ENCODE measurements around the gene RIN1. TPM values are rescaled to one million over a fixed set of nuclear protein-coding genes. Genes with fewer than 3 reads are reported as not detected.
"Not testable (repeated sequence)": the region's sequence is repeated elsewhere in the genome, so short reads cannot be mapped to it uniquely, and the experiment has no call there.

RIN1 gene
- total RNA-seq, 1 donor from 2014 or later, result 4.3 TPM

DNA sequence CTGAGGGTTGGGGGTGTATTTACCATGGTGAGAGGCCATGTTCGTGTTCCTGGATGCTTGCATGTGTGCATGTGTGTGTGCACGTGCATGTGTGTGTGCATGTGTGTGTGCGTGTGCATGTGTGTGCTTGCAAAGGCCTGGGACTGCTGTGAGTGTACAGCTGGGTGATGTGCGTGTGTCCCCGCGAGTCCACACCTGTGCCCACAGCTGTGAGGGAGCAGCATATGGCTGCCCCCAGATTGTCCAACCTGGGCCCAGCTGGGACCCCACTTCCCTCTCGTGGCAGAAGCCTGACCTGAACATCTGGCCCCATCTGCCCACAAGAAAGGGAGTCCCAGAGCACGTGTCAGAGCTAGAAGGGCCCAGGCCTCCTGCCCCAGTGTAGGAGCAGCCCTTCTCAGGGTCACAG lies 11.0 kb downstream of the RIN1 start:
- Mint-ChIP-seq H3K9me3 (peaks cover 9% of the 10 kb centered on the region), H3K4me3 (no peak overlapping the region), H3K27ac (ENCODE audit: unreplicated experiment) (no peak overlapping the region), H3K36me3 (ENCODE audit: low read depth) (no peaks in the 10 kb centered on the region), H3K4me1 (peaks cover 49% of the 10 kb centered on the region), H3K27me3 (ENCODE audit: low read depth) (no peaks in the 10 kb centered on the region)
- TF ChIP-seq, protein P1, sequence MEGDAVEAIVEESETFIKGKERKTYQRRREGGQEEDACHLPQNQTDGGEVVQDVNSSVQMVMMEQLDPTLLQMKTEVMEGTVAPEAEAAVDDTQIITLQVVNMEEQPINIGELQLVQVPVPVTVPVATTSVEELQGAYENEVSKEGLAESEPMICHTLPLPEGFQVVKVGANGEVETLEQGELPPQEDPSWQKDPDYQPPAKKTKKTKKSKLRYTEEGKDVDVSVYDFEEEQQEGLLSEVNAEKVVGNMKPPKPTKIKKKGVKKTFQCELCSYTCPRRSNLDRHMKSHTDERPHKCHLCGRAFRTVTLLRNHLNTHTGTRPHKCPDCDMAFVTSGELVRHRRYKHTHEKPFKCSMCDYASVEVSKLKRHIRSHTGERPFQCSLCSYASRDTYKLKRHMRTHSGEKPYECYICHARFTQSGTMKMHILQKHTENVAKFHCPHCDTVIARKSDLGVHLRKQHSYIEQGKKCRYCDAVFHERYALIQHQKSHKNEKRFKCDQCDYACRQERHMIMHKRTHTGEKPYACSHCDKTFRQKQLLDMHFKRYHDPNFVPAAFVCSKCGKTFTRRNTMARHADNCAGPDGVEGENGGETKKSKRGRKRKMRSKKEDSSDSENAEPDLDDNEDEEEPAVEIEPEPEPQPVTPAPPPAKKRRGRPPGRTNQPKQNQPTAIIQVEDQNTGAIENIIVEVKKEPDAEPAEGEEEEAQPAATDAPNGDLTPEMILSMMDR (conservative IDR thresholded peaks at IDR 0.05), result no peak
- DNase-seq (ENCODE audit: low read depth, low spot score), result no peak

DNA sequence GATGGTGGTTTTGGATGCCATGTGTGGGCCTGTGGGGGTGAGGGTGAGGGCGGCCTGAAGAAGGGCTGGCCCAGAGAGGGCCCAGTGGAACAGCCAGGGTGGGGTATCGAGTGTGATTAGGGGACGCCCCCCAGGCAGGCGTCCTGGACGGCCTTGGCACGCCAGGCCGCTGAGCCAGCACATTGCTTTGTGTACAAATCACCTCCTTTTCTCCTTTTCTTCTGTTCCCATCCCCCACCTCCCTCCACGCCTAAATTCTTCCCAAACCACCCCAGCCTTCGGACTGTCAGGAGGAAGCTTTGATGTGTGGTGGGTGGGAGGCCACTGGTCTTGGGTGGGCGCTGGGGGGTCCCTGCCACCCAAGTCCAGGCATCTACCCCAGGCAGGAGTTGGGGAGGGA lies 11.6 kb downstream of the RIN1 start:
- no peaks in the 10 kb centered on the region for H3K27me3 Mint-ChIP-seq (ENCODE audit: low read depth)
- DNase-seq (ENCODE audit: low read depth, low spot score), result no peak
- H3K27ac Mint-ChIP-seq (ENCODE audit: unreplicated experiment), result peak overlapping the region; percentile 81
- H3K4me1 Mint-ChIP-seq, result peaks cover 49% of the 10 kb centered on the region
- H3K9me3 Mint-ChIP-seq, result peaks cover 14% of the 10 kb centered on the region
- no peak overlapping the region for H3K4me3 Mint-ChIP-seq
- no peaks in the 10 kb centered on the region for H3K36me3 Mint-ChIP-seq (ENCODE audit: low read depth)
- TF ChIP-seq, protein P1 (conservative IDR thresholded peaks at IDR 0.05), result no peak

DNA sequence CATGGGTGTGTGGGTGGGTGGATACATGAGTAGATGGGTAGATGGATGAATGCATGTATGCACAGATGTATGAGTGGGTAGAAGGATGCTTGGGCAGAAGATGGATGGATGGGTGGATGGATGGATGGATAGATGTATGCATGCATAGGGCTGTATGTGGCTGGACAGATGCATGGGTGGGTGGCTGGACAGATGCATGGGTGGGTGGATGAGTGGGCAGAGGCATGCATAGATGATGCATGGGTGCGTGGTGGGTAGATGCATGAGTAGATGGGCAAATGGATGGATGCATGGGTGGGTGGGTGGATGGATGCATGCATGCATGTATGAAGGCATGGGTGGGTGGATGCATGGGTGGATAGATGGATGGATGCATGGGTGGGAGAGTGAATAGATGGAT lies 12.6 kb downstream of the RIN1 start:
- DNase-seq (ENCODE audit: low read depth, low spot score), result no peak
- H3K27me3 Mint-ChIP-seq (ENCODE audit: low read depth), result no peaks in the 10 kb centered on the region
- no peaks in the 10 kb centered on the region for H3K36me3 Mint-ChIP-seq (ENCODE audit: low read depth)
- H3K27ac Mint-ChIP-seq (ENCODE audit: unreplicated experiment), result no peak overlapping the region
- peaks cover 51% of the 10 kb centered on the region for H3K4me1 Mint-ChIP-seq
- TF ChIP-seq, protein P1 (conservative IDR thresholded peaks at IDR 0.05), result no peak
- peaks cover 14% of the 10 kb centered on the region for H3K9me3 Mint-ChIP-seq
- H3K4me3 Mint-ChIP-seq, result no peak overlapping the region

DNA sequence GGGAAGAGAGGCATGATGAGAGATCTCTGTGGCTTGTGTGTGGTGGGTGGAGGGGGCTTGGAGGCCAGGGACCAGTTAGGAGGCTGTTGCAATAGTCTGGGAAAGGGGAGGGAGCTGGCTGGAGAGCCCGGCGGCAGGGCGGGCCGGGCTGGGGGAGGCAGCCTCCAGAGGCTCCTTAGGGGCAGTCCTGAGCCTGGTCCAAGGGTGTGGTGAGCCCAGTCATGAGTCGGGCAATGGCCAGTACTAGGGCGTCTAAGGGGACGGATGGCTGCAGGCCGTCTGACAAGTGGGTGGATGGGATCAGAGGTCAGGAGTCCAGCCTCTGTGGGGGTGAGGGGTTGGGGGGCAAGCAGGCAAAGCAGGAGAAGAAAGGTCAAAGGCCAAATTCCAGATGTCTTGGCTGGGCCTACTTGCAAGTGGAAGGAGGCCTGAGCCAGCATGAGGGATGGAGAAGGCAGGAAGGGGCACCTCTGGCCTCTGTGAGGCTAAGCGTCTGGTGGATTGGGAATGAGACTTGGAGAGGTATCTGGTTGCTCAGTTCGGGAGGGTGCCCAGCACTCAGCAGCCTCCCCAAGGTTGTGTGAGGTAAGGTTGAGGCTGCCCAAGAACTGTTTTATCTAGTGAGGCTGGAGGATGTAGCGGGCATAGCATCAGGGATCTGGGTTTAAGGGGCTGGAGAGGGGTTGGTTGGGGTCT lies 13.4 kb downstream of the RIN1 start:
- Mint-ChIP-seq H3K4me1 (peaks cover 53% of the 10 kb centered on the region), H3K36me3 (ENCODE audit: low read depth) (no peaks in the 10 kb centered on the region), H3K4me3 (peak overlapping the region; percentile 51), H3K27me3 (ENCODE audit: low read depth) (no peaks in the 10 kb centered on the region), H3K27ac (ENCODE audit: unreplicated experiment) (no peak overlapping the region), H3K9me3 (peaks cover 14% of the 10 kb centered on the region)
- no peak for DNase-seq (ENCODE audit: low read depth, low spot score)
- TF ChIP-seq, protein P1 (conservative IDR thresholded peaks at IDR 0.05), result no peak

DNA sequence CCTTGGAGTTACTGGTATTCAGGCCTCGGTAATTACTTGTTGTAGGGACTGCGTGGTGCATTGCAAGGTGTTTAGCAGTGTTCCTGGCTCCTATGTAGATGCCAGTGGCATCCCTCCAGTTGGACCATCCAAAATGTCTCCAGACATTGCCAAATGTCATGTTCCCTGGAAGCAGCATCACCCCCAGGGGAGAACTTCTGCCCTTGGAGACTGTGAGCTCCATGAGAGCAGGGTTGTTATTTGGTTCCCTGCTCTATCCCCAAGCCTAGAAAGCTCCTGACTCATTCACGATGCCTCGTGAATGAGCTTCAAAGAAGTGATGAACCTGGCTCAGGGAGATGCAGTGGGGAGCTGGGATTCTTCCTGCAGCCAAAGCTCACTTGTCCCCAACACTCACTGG lies 14.6 kb downstream of the RIN1 start:
- TF ChIP-seq, protein P1 (conservative IDR thresholded peaks at IDR 0.05), result no peak
- H3K27ac Mint-ChIP-seq (ENCODE audit: unreplicated experiment), result no peak overlapping the region
- H3K4me1 Mint-ChIP-seq, result peaks cover 52% of the 10 kb centered on the region
- DNase-seq (ENCODE audit: low read depth, low spot score), result no peak
- H3K27me3 Mint-ChIP-seq (ENCODE audit: low read depth), result no peaks in the 10 kb centered on the region
- peaks cover 14% of the 10 kb centered on the region for H3K9me3 Mint-ChIP-seq
- no peak overlapping the region for H3K4me3 Mint-ChIP-seq
- H3K36me3 Mint-ChIP-seq (ENCODE audit: low read depth), result no peaks in the 10 kb centered on the region

DNA sequence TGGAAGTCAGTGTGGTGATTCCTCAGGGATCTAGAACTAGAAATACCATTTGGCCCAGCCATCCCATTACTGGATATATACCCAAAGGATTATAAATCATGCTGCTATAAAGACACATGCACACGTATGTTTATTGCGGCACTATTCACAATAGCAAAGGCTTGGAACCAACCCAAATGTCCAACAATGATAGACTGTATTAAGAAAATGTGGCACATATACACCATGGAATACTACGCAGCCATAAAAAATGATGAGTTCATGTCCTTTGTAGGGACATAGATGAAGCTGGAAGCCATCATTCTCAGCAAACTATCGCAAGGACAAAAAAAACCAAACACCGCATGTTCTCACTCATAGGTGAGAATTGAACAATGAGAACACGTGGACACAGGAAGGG lies 15.5 kb downstream of the RIN1 start:
- H3K9me3 Mint-ChIP-seq, result peaks cover 14% of the 10 kb centered on the region
- peaks cover 49% of the 10 kb centered on the region for H3K4me1 Mint-ChIP-seq
- DNase-seq (ENCODE audit: low read depth, low spot score); H3K36me3 Mint-ChIP-seq (ENCODE audit: low read depth); H3K27me3 Mint-ChIP-seq (ENCODE audit: low read depth); H3K27ac Mint-ChIP-seq (ENCODE audit: unreplicated experiment); H3K4me3 Mint-ChIP-seq: not testable (repeated sequence)

DNA sequence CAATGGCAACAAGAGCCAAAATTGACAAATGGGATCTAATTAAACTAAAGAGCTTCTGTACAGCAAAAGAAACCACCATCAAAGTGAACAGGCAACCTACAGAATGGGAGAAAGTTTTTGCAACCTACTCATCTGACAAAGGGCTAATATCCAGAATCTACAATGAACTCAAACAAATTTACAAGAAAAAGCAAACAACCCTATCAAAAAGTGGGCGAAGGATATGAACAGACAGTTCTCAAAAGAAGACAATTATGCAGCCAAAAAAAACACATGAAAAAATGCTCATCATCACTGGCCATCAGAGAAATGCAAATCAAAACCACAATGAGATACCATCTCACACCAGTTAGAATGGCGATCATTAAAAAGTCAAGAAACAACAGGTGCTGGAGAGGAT lies 15.9 kb downstream of the RIN1 start:
- Mint-ChIP-seq H3K9me3 (peaks cover 14% of the 10 kb centered on the region), H3K4me1 (peaks cover 51% of the 10 kb centered on the region)
- not testable (repeated sequence) for H3K4me3 Mint-ChIP-seq; H3K27me3 Mint-ChIP-seq (ENCODE audit: low read depth); DNase-seq (ENCODE audit: low read depth, low spot score); H3K27ac Mint-ChIP-seq (ENCODE audit: unreplicated experiment); H3K36me3 Mint-ChIP-seq (ENCODE audit: low read depth)
